ENCODE measurements around the gene OR2A2. TPM values are rescaled to one million over a fixed set of nuclear protein-coding genes. Genes with fewer than 3 reads are reported as not detected.

OR2A2 gene
- polyA plus RNA-seq, 2 of the 4 experiments (the other 2 are of a cell fraction) = not detected

DNA sequence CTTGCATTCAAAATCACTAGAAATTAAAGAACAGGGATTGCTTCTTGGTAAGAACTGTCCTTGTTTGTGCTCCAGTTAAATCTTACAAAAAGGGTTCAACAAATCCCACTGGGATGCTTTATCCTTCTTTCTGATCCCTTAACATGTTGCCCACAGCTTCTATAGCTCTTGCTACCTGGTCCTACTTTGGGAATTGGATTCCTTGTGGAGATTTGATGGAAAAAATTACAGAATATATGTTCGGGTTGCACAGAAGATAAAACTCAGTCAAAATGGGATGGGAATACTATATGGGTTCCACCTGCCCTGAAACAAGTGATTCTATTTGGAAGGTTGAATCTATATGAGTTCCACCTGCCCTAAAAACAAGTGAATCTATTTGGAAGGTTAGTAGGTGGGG, 39.9 kb upstream of the OR2A2 start, which contains the start of gene OR2A25:
OR2A25 (plus strand) TSS at position 301 of the 400 bp plus-strand sequence. CDS start 4,409 bp downstream, outside the sequence.
- Histone ChIP-seq H3K27ac (no peak within 1 kb of the TSS), H3K9me3 (no peaks in the 10 kb centered on the region), H3K4me3 (no peak within 1 kb of the TSS), H3K4me1 (no peaks in the 10 kb centered on the region), H3K4me2 (no peak within 1 kb of the TSS)
- FAIRE-seq (no peak), DNase-seq (ENCODE audit: low read depth in 1 of 2, low spot score in 1 of 2) (no peak), ATAC-seq (no peak)
- TF ChIP-seq MAZ (IDR thresholded peaks at IDR 0.05; ENCODE audit: borderline replicate concordance, low read depth, low read length) (no peak), EP300 (IDR thresholded peaks at IDR 0.05) (no peak), ZC3H11A (IDR thresholded peaks at IDR 0.05) (no peak), NPAS2 (CRISPR knock-in tag; IDR thresholded peaks at IDR 0.05; ENCODE audit: borderline replicate concordance) (no peak), RCOR1 (IDR thresholded peaks at IDR 0.05; ENCODE audit: low read depth, low read length) (no peak), POLR2AphosphoS2 (conservative IDR thresholded peaks at IDR 0.05; ENCODE audit: low read length) (no peak), FOXS1 (CRISPR knock-in tag; IDR thresholded peaks at IDR 0.05) (no peak), FOSL2 (IDR thresholded peaks at IDR 0.05) (no peak), FOSL2 (CRISPR knock-in tag; IDR thresholded peaks at IDR 0.05) (no peak), MAX (IDR thresholded peaks at IDR 0.05) (no peak), POLR2A (IDR thresholded peaks at IDR 0.05; ENCODE audit: low read length) (no peak), CHD4 (IDR thresholded peaks at IDR 0.05; ENCODE audit: borderline replicate concordance) (no peak), EHMT2 (IDR thresholded peaks at IDR 0.05; ENCODE audit: low read depth) (no peak), ZFP36 (IDR thresholded peaks at IDR 0.05; ENCODE audit: borderline replicate concordance, partially characterized antibody) (no peak), CBX8 (IDR thresholded peaks at IDR 0.05) (no peak), HOXB5 (CRISPR knock-in tag; IDR thresholded peaks at IDR 0.05) (no peak)
- TF ChIP-seq, protein P1, sequence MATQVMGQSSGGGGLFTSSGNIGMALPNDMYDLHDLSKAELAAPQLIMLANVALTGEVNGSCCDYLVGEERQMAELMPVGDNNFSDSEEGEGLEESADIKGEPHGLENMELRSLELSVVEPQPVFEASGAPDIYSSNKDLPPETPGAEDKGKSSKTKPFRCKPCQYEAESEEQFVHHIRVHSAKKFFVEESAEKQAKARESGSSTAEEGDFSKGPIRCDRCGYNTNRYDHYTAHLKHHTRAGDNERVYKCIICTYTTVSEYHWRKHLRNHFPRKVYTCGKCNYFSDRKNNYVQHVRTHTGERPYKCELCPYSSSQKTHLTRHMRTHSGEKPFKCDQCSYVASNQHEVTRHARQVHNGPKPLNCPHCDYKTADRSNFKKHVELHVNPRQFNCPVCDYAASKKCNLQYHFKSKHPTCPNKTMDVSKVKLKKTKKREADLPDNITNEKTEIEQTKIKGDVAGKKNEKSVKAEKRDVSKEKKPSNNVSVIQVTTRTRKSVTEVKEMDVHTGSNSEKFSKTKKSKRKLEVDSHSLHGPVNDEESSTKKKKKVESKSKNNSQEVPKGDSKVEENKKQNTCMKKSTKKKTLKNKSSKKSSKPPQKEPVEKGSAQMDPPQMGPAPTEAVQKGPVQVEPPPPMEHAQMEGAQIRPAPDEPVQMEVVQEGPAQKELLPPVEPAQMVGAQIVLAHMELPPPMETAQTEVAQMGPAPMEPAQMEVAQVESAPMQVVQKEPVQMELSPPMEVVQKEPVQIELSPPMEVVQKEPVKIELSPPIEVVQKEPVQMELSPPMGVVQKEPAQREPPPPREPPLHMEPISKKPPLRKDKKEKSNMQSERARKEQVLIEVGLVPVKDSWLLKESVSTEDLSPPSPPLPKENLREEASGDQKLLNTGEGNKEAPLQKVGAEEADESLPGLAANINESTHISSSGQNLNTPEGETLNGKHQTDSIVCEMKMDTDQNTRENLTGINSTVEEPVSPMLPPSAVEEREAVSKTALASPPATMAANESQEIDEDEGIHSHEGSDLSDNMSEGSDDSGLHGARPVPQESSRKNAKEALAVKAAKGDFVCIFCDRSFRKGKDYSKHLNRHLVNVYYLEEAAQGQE (IDR thresholded peaks at IDR 0.05) = no peak
- TF ChIP-seq, protein P2, sequence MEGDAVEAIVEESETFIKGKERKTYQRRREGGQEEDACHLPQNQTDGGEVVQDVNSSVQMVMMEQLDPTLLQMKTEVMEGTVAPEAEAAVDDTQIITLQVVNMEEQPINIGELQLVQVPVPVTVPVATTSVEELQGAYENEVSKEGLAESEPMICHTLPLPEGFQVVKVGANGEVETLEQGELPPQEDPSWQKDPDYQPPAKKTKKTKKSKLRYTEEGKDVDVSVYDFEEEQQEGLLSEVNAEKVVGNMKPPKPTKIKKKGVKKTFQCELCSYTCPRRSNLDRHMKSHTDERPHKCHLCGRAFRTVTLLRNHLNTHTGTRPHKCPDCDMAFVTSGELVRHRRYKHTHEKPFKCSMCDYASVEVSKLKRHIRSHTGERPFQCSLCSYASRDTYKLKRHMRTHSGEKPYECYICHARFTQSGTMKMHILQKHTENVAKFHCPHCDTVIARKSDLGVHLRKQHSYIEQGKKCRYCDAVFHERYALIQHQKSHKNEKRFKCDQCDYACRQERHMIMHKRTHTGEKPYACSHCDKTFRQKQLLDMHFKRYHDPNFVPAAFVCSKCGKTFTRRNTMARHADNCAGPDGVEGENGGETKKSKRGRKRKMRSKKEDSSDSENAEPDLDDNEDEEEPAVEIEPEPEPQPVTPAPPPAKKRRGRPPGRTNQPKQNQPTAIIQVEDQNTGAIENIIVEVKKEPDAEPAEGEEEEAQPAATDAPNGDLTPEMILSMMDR (IDR thresholded peaks at IDR 0.05) = no peak
- ChIA-PET CTCF (no interaction called here), POLR2A (no interaction called here)
- 0% methylated on average over 1 of the region's 1 CpG for WGBS (ENCODE audit: missing lambda C conversion rate)

DNA sequence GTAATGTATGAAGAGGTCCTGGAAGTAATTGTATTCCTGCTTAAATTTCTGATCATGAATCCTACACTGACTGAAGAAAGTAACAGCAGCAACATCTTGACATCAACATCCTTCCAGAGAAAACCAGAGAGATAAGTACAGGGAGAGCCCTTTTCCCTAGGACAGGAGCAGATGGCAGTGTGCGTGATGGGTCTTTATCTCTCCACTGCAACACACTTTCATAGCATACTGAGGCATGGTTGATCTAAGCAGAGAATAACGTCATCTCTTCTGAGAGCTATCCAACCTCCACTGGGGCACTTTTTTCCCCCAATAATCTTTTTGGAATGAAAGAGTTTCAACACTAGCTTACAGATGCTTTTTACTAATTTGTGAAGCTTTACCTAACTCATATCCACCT, 39.4 kb upstream of the OR2A2 start:
- Histone ChIP-seq H3K4me2 (no peak overlapping the region), H3K4me1 (no peaks in the 10 kb centered on the region), H3K27ac (no peak overlapping the region), H3K4me3 (no peak overlapping the region), H3K9me3 (no peaks in the 10 kb centered on the region)
- TF ChIP-seq RNF2 (IDR thresholded peaks at IDR 0.05; ENCODE audit: borderline replicate concordance, low read depth) = no peak
- TF ChIP-seq TFCP2L1 (CRISPR knock-in tag; IDR thresholded peaks at IDR 0.05) = no peak
- TF ChIP-seq BCL3 (IDR thresholded peaks at IDR 0.05) = no peak
- TF ChIP-seq RCOR1 (IDR thresholded peaks at IDR 0.05; ENCODE audit: low read depth, low read length) = no peak
- TF ChIP-seq RARB (CRISPR knock-in tag; IDR thresholded peaks at IDR 0.05) = no peak
- no peak for TF ChIP-seq FOSB (CRISPR knock-in tag; IDR thresholded peaks at IDR 0.05)
- TF ChIP-seq ZSCAN20 (CRISPR knock-in tag; IDR thresholded peaks at IDR 0.05) = no peak
- TF ChIP-seq JUNB (IDR thresholded peaks at IDR 0.05) = no peak
- TF ChIP-seq, protein P3, sequence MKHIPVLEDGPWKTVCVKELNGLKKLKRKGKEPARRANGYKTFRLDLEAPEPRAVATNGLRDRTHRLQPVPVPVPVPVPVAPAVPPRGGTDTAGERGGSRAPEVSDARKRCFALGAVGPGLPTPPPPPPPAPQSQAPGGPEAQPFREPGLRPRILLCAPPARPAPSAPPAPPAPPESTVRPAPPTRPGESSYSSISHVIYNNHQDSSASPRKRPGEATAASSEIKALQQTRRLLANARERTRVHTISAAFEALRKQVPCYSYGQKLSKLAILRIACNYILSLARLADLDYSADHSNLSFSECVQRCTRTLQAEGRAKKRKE (CRISPR knock-in tag; IDR thresholded peaks at IDR 0.05; ENCODE audit: low read depth) = no peak
- no peak for TF ChIP-seq ZNF302 (CRISPR knock-in tag; IDR thresholded peaks at IDR 0.05)
- no peak for TF ChIP-seq MYC (IDR thresholded peaks at IDR 0.05; ENCODE audit: borderline replicate concordance, low read length)
- TF ChIP-seq HOXB5 (CRISPR knock-in tag; IDR thresholded peaks at IDR 0.05) = no peak
- no peak for TF ChIP-seq NR3C1 (IDR thresholded peaks at IDR 0.05)
- TF ChIP-seq NPAS2 (CRISPR knock-in tag; IDR thresholded peaks at IDR 0.05; ENCODE audit: borderline replicate concordance) = no peak
- TF ChIP-seq HOXA7 (CRISPR knock-in tag; IDR thresholded peaks at IDR 0.05) = no peak
- no peak for TF ChIP-seq JUN (IDR thresholded peaks at IDR 0.05)
- no peak for TF ChIP-seq E2F6 (IDR thresholded peaks at IDR 0.05; ENCODE audit: borderline replicate concordance, low read depth)
- TF ChIP-seq NFE2L2 (conservative IDR thresholded peaks at IDR 0.05; ENCODE audit: low read length) = no peak
- 22% methylated on average over 2 of the region's 2 CpGs for WGBS (ENCODE audit: missing lambda C conversion rate)
- no peak for DNase-seq (ENCODE audit: low read depth in 1 of 2, low spot score in 1 of 2)
- ChIA-PET CTCF (no interaction called here), POLR2A (no interaction called here)
- no peak for FAIRE-seq
- no peak for ATAC-seq

Measured in A549 (cell line).